NCI-H82 (cell line): Measurements from ENCODE around the gene GALK1.

Experiments used
- DNase-seq: peaks from one replicate; lab custom pipeline; 2025; lab: John Stamatoyannopoulos, UW

The GALK1 gene

GRCh38 chr17:75724016-75725003 lies 40.7 kb downstream of the GALK1 start:
- no peak for DNase-seq

GRCh38 chr17:75723171-75723930 lies 41.6 kb downstream of the GALK1 start:
- DNase-seq, result no peak

- DNase-seq, result no peak
Observed at GRCh38 chr17:75722542-75723095, 42.4 kb downstream of the GALK1 start.

- DNase-seq, result no peak
Observed at GRCh38 chr17:75722076-75722475, 42.9 kb downstream of the GALK1 start.

- no peak for DNase-seq
Observed at GRCh38 chr17:75721463-75722011, 43.5 kb downstream of the GALK1 start.

GRCh38 chr17:75720656-75721462 lies 44.1 kb downstream of the GALK1 start, which contains the start of gene ITGB4:
TSS of gene ITGB4 (plus strand) at chr17:75721459. CDS start at chr17:75724704, 3,245 bp downstream.
- no peak for DNase-seq

- DNase-seq, result no peak
Observed at GRCh38 chr17:75719732-75720131, 45.3 kb downstream of the GALK1 start.

- no peak for DNase-seq
Observed at GRCh38 chr17:75712446-75712845, 52.5 kb downstream of the GALK1 start.
